GM12874 (cell line): ENCODE measurements around the gene SOX5.

Experiments used
- TF ChIP-seq, protein P1 (sequence below): IDR thresholded peaks from 2 replicates; pipeline ENCODE4 v1.5.1; 2011; ENCODE audit warnings: low read depth, mild to moderate bottlenecking, control low read depth, low read length, moderate library complexity; ENCODE audit not compliant: insufficient read depth

Gene SOX5

DNA sequence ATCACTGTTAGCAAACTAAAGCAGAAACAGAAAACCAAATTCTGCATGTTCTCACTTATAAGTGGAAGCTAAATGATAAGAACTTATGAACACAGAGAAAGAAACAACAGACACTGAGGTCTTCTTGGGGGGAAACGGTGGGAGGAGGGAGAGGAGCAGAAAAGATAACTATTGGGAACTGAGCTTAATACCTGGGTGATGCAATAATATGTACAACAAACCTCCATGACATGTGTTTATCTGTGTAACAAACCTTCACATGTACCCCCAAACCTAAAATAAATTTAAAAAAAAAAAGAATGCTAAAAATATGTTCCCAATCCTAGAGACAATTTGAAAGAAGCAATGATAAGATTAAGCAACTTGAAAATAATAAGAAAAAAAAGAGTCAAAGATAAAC lies 89.5 kb downstream of the SOX5 start:
- TF ChIP-seq, protein P1, sequence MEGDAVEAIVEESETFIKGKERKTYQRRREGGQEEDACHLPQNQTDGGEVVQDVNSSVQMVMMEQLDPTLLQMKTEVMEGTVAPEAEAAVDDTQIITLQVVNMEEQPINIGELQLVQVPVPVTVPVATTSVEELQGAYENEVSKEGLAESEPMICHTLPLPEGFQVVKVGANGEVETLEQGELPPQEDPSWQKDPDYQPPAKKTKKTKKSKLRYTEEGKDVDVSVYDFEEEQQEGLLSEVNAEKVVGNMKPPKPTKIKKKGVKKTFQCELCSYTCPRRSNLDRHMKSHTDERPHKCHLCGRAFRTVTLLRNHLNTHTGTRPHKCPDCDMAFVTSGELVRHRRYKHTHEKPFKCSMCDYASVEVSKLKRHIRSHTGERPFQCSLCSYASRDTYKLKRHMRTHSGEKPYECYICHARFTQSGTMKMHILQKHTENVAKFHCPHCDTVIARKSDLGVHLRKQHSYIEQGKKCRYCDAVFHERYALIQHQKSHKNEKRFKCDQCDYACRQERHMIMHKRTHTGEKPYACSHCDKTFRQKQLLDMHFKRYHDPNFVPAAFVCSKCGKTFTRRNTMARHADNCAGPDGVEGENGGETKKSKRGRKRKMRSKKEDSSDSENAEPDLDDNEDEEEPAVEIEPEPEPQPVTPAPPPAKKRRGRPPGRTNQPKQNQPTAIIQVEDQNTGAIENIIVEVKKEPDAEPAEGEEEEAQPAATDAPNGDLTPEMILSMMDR, result no peak

DNA sequence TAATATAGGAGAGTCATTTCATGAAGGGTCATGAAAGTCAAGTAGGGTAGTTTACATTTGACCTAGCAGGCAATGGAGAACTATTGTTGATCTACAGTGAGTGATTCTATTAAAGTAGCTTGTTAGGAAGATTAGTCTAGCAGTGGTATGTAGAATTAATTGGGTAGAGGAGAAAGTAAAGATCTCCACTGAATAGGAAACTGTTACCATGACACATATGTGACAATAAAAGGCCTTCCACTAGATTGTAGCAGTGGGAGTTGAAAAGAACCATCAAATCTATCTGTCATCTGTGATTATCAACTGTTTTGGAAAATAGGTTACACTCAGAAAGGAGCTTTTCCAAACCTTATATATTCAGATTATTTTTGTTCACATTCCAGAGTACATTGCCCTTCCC lies 92.3 kb downstream of the SOX5 start:
- TF ChIP-seq, protein P1, result no peak

DNA sequence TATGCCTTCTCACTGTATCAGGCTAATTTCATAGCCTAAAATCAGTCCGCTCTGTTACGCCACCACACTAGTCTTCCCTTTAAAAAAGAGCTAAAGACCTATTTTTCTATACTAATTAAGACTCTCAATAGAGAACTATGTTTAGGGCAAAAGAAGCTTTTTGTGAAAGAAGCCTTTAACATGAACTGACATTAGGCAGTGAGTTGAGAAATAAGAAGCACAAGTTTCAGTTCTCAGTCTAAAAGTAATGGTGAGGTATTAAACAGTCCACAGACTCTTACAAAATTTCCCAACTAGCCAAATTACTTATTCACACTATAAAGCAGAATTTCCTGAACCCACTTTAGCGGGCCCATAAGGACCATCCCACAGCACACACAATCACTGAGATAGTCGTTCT lies 93.7 kb downstream of the SOX5 start:
- TF ChIP-seq, protein P1, result no peak

DNA sequence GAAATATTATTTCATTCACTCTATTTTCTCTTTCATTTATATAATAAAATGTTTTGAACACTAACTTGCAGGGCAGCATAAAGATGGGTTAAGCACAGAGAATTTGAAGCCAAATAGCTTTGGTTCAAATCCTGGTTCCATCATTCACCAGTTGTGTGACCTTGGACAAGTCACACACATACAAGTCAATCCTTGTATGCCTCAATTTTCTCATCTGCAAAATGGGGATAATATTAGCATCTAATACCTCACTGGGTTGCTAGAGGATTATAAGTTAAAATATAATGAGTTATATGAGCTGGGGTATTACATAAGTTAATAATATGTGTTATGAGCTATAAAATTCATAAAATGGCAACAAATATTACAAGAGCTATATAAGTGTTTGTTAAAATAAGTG lies 94.9 kb downstream of the SOX5 start:
- TF ChIP-seq, protein P1, result no peak

DNA sequence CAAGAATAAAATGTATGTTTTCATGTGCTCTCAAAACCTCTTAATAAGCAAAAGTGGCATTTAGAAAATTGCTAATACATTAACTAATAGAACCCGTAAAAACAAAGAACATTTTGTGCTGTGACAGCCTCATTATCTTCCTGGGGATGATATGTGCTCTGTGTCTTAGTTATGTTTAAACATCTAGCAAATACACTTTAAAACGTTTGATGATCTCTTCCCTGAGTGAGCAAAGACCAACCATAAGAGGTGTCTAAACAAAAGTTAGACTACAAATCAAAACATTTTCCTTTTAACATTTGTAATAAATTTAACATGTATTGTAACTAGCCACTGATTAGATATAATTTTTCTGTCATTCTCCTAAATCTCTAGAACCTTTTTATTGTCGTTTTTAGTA lies 95.8 kb downstream of the SOX5 start:
- TF ChIP-seq, protein P1, result no peak

DNA sequence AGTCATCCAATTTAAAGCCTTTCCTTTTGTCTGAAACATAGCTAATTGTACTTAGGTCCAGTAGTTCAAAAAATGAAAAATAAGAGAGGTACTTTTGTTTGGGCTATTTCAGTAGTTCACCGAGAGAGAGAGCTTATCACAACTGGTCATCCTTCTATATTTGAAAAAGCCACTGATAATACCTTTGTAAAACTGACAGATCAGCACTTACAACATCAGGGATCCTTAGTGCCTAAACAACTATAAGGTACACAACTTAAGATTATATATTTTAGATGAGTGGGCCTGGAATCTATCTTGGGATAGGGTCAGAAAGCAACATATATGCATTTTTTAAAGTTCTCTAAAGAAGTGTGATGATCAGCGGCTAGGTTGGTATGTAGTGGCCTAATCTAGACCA lies 97.9 kb downstream of the SOX5 start:
- TF ChIP-seq, protein P1, result no peak

DNA sequence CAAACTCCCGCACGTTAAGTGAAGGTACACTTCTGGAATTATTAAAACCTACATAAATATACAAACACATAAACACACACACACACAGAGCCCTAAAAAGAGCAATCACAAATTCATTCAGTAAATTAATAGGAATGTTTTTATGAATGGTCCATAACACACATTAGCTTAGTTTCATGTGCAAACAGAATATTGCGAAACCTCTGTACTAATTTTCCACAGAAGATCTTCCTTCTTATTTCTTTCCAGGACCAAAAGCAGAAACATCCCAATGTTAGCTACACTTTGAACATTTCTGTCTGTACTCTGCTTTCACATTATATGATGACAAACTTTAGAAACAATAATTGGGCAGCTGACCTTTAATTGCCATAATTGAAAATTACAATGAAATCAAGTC lies 101.6 kb downstream of the SOX5 start:
- TF ChIP-seq, protein P1, result no peak

DNA sequence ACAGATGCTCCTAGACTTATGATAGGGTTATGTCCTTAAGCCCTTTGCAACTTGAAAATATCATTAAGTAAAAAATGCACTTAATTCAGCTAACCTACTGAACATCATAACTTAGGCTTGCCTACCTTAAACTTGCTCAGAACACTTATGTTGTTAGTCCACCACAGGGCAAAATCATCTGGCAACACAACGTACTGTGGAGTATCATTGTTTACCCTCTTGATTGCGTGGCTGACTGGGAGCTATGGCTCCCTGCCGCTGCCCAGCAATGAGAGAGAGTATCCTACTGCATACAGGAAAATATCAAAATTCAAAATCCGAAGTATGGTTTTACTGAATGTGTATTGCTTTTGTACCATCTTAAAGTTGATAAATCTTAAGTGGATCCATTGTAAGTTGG lies 105.5 kb downstream of the SOX5 start:
- TF ChIP-seq, protein P1, result no peak
